Testis (tissue), 3 donors: ENCODE data around the gene PCNX1. TPM values are rescaled to one million over a fixed set of nuclear protein-coding genes. Genes with fewer than 3 reads are reported as not detected.

Experiments used
- DNase-seq: peaks from one replicate; pipeline ENCODE4 v3.0.0-alpha.2; 2019
- H3K27ac ChIP-seq, 2 donors: fragments of 200-600 bp; sonication (generic); one replicate each; pipeline ENCODE4 v1.5.1; 2019
- H3K27me3 ChIP-seq: fragments of 200-600 bp; sonication (generic); one replicate; pipeline ENCODE4 v1.5.1; 2019
- H3K36me3 ChIP-seq: fragments of 200-600 bp; sonication (generic); one replicate; pipeline ENCODE4 v1.5.1; 2017; ENCODE audit warnings: low read depth; ENCODE audit errors: missing control alignments
- H3K4me1 ChIP-seq: fragments of 200-600 bp; sonication (generic); one replicate; pipeline ENCODE4 v1.5.1; 2019
- H3K4me3 ChIP-seq, 2 donors: fragments of 200-600 bp; sonication (generic); one replicate each; pipeline ENCODE4 v1.5.1; 2017 to 2019
- H3K9me3 ChIP-seq: fragments of 200-600 bp; sonication (generic); one replicate; pipeline ENCODE4 v1.5.1; 2017
- POLR2A ChIP-seq: fragments of 450-650 bp; IDR thresholded peaks from one replicate; pipeline ENCODE4 v1.6.1; 2017; ENCODE audit warnings: antibody characterized with exemption, mild to moderate bottlenecking, moderate library complexity
- WGBS, 2 donors: methylation state at CpG; one replicate each; pipeline ENCODE4 v1.1.5; 2018; 5-methylcytosine and 5-hydroxymethylcytosine counted together
- intact Hi-C: fragments of 100-400 bp; cut with DNase I; formaldehyde crosslinking; loops from one replicate; pipeline ENCODE4 v1.15.1; 2023; ENCODE audit warnings: low total_unique reads
- polyA plus RNA-seq: library from polyadenylated mRNA; stranded (reverse); fragments of 350-450 nt; fragmentation: Illumina TruSeq; extraction: RNeasy Lipid Tissue Mini Kit (QIAGEN cat#74804); gene quantifications from one replicate; pipeline ENCODE4 v1.2.3, GENCODE V29; 2014; ENCODE audit warnings: low read depth, low replicate concordance; ENCODE audit not compliant: insufficient read depth
- total RNA-seq, 2 donors: library from RNA; depleted of rRNA; stranded (reverse); fragments of >200 nt; gene quantifications; one replicate each; pipeline ENCODE4 v1.2.3, GENCODE V29; 2016
- TF ChIP-seq, protein P1 (sequence below), 3 experiments: fragments of 450-650 bp in 2 of 3; fragments of 200-600 bp in 1 of 3; sonication (generic) in 1 of 3; IDR thresholded peaks; one replicate each; pipeline ENCODE4 v1.5.1; 2016 to 2019; ENCODE audit warnings: antibody characterized with exemption in 3 of 3, mild to moderate bottlenecking in 2 of 3, moderate library complexity in 1 of 3

Gene PCNX1
- total and polyA plus RNA-seq, 3 donors from 2014 or later = 70.9 to 123 (median 105) TPM

- TF ChIP-seq, protein P1, sequence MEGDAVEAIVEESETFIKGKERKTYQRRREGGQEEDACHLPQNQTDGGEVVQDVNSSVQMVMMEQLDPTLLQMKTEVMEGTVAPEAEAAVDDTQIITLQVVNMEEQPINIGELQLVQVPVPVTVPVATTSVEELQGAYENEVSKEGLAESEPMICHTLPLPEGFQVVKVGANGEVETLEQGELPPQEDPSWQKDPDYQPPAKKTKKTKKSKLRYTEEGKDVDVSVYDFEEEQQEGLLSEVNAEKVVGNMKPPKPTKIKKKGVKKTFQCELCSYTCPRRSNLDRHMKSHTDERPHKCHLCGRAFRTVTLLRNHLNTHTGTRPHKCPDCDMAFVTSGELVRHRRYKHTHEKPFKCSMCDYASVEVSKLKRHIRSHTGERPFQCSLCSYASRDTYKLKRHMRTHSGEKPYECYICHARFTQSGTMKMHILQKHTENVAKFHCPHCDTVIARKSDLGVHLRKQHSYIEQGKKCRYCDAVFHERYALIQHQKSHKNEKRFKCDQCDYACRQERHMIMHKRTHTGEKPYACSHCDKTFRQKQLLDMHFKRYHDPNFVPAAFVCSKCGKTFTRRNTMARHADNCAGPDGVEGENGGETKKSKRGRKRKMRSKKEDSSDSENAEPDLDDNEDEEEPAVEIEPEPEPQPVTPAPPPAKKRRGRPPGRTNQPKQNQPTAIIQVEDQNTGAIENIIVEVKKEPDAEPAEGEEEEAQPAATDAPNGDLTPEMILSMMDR (IDR thresholded peaks at IDR 0.05) = no peak
- TF ChIP-seq POLR2A = no peak
- Histone ChIP-seq H3K27me3 (no peaks in the 10 kb centered on the region), H3K36me3 (no peaks in the 10 kb centered on the region), H3K4me3 (no peak overlapping the region), H3K9me3 (no peaks in the 10 kb centered on the region), H3K4me1 (no peaks in the 10 kb centered on the region), H3K27ac (no peak overlapping the region)
- DNase-seq = no peak
- 87 to 91% methylated on average over 7 of the region's 7 CpGs for WGBS, 2 donors
- intact Hi-C loops = no loop called here
Measured at GRCh38 chr14:71115821-71116567, 208.7 kb downstream of the PCNX1 start.

GRCh38 chr14:71116568-71117122 lies 209.4 kb downstream of the PCNX1 start:
- no peak for DNase-seq
- intact Hi-C loops = no loop called here
- no peaks in the 10 kb centered on the region for H3K4me1 ChIP-seq
- H3K36me3 ChIP-seq = no peaks in the 10 kb centered on the region
- H3K9me3 ChIP-seq = no peaks in the 10 kb centered on the region
- H3K27ac ChIP-seq = no peak overlapping the region
- WGBS, 2 donors = 67 to 81% methylated on average over 8 of the region's 8 CpGs
- H3K27me3 ChIP-seq = no peaks in the 10 kb centered on the region
- no peak for TF ChIP-seq POLR2A
- TF ChIP-seq, protein P1 (IDR thresholded peaks at IDR 0.05) = no peak
- H3K4me3 ChIP-seq = no peak overlapping the region

GRCh38 chr14:71117839-71118743 lies 210.8 kb downstream of the PCNX1 start:
- Histone ChIP-seq H3K9me3 (no peaks in the 10 kb centered on the region), H3K4me3 (no peak overlapping the region), H3K27me3 (no peaks in the 10 kb centered on the region), H3K36me3 (no peaks in the 10 kb centered on the region), H3K4me1 (peaks cover 5% of the 10 kb centered on the region), H3K27ac (no peak overlapping the region)
- intact Hi-C loops = no loop called here
- 84 to 88% methylated on average over 10 of the region's 10 CpGs for WGBS, 2 donors
- DNase-seq = no peak
- TF ChIP-seq, protein P1 (IDR thresholded peaks at IDR 0.05) = no peak
- no peak for TF ChIP-seq POLR2A

DNA sequence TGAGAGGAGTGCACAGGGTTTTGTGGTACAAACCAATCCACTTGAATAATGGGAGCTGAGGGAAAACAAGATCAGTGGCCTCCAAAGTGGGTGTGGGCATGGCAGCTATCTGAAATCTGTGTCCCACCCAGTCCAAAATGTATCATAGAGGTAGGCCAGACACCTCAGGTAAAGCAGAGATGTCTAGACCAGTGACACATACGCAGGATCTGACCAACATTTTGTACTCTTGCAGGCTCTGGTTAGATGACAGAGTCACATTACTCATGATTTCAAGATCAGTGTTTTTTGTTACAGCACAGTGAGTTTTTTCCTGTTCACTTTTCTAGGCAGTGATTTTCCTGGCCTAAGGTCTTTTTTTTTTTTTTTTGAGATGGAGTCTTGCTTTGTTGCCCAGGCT lies 211.8 kb downstream of the PCNX1 start:
- H3K27me3 ChIP-seq = no peaks in the 10 kb centered on the region
- H3K9me3 ChIP-seq = no peaks in the 10 kb centered on the region
- no peak for TF ChIP-seq POLR2A
- TF ChIP-seq, protein P1 (IDR thresholded peaks at IDR 0.05) = no peak
- H3K4me3 ChIP-seq = no peak overlapping the region
- H3K27ac ChIP-seq = no peak overlapping the region
- H3K4me1 ChIP-seq = peaks cover 10% of the 10 kb centered on the region
- 86 to 100% methylated on average over 1 of the region's 1 CpG for WGBS, 2 donors
- H3K36me3 ChIP-seq = no peaks in the 10 kb centered on the region
- intact Hi-C loops = no loop called here
- DNase-seq = no peak
